Stimulated activated CD8-positive, alpha-beta memory T cell treated with anti-CD3 and anti-CD28 coated beads, Interleukin-4, amount 100 ng/mL, for 24 hours (primary cell): ENCODE data around the gene CDKN2D.

Experiments
- DNase-seq: peaks from one replicate; pipeline ENCODE4 v3.0.0-alpha.2; 2020; ENCODE audit warnings: low read depth

CDKN2D gene

DNA sequence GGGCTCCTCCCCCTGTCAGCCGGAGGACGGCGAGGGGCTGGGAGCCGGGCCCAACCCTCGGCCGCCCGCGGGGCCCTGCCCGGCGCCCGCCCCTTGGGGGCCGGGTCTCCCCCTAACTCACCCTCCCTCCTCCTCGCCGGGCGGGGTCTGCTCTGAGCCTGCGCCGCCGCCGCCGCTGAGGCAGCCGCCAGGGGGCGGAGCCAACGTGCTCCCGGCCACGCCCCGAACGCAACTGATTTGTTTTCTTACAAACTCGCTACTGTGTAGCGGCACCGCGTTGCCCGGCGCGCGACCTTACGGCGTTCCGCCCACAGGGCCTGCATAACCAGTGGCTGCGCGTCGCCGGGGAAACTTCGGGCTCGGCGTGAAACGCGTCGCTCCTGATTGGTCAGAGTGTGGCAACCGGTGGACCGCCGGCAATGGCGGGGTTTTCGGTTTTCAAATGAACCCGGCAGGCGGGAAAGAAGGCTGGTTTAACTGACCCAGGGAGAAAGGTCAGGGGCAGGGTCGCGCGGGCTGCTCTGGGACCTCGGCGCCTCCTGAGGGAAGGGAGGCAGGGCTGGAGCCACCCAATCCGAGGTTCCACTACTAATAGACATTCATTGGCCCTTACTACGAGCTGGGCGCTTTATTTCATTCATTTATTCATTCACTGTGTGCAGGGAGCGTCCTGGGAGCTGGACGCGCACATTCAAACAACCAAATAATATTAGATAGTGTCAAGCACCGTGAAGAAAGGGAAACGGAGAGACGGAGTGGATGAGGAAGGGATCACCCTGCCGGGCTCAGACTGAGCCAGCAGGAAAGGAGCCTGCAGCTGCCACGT lies at the start of gene CDKN2D:
TSS of gene CDKN2D (minus strand) at position 154 of the 826 bp plus-strand sequence. CDS start 326 bp downstream, outside the sequence.
- DNase-seq: peak; percentile 100

DNA sequence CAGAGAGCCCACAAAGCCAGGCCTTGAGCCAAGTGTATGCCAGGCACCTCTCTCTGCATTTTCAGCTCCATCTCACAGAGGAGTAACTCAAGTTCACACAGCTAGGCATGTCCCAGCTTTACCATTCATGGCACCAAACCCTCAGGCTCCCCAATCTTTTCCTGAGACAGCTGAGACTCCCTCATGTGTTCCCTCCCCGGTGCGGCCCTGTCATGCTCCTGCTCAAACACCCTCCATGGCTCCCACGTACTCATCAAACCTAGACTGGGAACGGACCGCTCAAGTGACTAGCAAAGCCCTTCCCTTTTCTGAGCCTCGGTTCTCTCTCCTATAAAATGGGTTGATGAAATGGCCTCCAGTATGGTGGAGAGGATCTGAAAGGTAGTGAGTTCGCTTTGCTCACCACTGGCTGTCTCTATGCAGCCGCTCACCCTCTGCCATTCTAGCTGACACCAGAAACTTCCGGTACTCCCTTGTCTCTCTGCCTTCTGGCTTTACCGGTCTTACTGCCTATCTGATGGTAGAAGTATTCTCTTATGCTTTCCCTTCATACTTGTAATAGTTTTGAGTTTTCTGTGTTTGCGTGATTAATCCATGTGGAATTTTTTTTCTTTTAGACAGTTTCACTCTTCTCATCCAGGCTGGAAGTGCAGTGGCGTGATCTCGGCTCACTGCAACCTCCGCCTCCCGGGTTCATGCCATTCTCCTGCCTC lies 48.8 kb upstream of the CDKN2D start:
- DNase-seq: no peak

DNA sequence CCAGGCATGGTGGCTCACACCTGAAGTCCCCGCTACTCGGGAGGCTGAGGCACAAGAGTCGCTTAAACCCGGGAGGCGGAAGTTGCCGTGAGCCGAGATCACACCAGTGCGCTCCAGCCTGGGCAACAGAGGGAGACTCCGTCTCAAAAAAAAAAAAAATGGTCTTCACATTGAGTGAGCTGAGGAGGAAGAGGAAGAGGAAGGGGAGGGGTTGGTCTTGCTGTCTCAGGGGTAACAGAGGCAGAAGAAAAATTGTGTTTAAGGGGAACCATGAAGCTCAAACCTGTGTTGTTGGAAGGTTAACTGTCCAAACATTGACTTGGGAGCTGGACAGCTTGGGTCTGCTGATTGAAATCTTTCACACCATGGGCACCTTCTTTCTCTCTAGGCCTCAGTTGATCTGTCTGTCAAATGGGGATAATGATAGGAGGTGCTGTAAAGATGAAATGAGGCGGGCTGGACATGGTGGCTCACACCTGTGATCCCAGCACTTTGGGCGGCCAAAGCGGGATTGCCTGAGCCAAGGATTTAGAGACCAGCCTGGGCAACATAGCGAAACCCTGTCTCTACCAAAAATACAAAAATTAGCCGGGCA lies 46.7 kb upstream of the CDKN2D start:
- no peak for DNase-seq

DNA sequence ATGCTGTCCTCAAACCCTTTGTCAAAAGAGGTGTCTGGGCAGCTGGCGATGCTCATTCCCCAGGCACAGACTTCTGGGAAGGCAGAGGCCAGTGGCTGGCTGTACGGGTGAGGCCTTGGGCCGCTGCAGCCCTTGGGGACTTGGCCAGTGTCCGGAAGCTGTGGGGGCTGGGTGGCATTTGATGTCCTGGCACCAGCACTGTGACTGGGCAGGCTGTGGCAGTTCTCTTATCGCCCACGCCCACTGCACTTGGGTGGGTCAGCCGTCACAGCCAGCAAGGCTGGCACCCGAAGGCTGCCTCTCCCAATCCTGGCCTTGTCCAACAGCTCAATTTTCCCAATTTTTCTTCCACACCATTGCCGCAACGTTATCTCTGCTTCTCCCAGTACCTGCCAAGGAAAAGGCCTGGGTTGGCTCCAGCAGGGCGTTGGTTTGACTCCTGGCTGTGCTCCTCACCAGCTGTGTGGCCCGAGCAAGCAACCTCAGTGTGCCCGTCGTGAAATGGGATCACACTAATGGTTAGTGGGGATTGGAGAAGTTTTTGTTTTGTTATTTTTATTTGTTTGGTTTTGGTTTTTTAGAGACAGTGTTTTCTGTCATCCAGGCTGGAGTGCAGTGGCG lies 43.8 kb upstream of the CDKN2D start:
- DNase-seq: no peak

DNA sequence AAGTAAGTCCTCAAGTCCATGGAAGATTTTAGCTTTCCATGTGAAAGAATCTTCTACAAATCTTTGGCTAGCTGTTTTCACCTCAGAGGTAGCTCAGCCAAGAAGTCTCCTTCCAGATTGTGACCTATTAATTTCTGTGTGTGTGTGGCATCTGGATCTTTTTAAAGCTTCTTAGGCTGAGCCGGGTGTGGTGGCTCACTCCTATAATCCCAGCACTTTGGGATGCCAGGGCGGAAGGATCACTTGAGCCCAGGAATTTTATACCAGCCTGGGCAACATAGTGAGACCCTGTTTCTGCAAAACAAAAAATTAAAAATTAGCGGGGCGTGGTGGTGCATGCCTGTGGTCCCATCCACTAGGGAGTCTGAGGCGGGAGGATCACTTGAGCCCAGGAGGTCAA lies 43.1 kb upstream of the CDKN2D start:
- no peak for DNase-seq

DNA sequence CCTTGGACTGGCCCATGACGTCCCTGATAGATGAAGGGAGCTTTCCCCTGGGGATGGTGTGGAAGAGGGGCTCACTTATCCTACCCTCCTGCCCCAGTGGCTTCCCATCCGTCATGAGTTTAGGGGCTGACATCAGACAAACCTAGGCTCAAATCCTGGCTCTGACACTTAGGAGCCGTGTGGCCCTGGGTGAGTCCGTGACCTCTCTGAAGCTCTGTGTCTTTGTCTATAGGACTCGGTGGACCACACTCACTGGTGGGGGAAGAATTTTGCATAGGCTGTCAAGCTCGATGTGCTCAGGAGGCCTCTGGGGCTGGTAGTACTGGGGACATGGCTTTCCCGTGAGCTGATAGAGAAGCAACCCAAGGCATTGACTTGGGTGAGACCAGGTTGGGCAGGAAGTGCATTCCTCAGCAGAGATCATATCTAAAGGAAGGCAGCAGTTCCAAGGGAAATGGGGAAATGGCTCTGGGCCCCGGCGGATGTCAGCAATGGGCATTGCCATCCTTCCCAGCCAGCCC lies 35.7 kb upstream of the CDKN2D start:
- DNase-seq: no peak

DNA sequence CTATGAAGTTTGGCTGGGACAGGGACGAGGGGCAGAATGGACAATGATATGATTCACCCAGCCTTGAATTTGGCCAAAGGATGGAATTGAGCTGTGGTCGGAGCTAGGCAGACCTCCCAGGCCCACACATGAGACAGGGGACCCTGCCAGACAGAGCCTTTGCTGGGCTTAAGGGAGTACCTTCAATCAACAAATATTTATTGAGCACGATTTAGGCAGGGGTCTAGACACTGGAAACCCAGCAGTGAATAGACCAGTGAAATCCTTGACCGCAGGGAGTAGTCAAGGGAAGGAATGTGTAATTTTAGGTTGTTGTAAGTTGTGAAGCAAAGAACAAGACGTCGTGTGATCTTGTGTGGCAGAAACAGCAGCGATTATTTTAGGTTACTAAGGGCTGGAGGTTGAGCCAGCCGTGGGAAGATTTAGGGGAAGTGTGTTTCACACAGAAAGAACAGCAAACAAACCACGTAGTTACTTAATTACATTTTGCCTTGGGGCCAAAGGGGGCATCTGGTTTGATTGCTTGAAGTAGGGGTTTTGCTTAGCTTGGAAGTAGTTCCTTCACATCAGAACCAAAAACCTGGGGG lies 35.2 kb upstream of the CDKN2D start:
- no peak for DNase-seq

DNA sequence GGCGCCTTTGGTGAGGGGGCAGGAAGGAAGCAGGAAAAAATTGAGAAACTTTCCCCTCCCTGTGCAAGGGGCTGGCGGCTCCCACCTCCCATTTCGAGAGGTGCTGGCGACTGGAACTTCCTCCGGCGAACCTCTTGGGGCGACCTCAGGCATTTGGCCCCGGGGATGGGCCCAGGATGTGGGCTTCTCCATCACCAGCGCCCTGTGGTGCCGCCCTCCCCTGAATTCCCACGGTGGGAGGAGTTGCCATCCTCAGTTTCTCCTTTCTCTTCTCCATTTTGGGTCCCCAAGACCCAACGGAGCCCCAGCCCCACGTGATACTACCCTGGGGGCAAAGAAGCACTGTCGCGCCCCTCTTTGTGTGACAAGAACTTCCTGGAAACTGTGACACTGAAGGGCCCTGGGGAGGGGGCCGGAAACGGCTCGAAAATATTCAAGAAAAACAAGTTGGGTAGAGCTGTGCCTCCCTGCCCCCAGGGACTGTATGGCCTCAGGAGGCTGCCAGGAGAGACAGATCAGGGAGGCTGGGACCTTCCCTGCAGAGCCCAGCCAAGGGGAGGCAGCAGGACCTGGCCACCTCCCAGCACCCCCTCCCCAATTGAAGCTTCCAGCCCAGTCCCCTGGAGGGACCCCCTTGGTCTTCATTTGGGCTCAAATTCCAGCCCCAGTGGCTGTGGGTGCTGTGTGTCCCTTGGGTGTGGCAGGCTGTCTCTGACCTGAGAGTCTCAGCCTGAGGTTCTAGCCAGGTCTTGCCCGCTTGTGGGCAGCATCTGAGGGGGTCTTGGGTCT lies 34.5 kb upstream of the CDKN2D start:
- peak; percentile 67 for DNase-seq

DNA sequence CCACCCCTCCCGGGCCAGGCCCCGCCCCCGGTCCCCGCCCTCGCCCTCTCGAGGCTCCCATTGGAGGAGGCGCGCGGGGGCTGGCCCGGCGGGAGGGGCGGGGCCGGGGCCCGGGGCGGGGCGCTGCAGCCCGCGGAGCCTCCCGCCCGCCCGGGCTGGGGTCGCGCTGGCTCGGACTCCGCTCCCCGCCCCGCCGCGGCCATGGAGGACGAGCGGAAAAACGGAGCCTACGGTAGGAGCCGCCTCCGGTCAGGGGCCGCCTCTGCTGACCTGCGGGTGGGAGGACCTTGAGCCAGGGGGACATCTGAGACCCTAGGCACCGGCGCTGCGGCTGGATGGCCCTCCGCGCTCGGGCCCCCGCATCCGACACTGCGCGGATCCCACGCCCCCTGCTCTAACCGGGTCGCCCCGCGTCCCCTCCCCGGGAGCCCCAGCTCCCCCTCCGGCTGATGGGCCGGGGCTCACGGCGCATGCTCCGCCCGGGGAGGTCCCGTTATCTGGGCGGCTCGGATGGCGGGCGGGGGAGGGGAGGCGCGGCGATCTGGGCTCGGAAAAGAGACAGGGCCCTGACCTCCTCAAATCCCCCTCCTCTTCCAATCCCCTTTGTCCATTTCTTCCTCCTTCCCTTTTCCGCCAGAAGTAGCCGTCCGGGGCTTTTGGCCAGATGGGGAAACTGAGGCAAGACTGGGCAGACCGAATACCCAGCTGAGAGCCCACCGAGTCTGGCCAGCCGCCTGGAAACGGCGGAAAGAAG lies 33.7 kb upstream of the CDKN2D start:
- peak; percentile 85 for DNase-seq

DNA sequence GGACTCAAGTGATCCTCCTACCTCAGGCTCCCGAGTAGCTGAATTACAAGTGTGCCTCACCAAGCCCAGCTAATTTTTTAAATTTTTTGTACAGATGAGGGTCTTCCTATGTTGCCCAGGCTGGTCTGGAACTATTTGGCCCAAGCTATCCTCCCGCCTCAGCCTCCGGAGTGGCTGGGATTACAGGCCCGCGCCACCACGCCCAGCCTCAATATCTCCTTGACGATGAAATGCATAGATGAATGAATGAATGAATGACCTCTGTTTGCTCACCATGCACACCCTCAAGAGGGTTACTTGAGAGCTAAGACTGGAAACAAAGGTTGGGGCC lies 33.2 kb upstream of the CDKN2D start:
- DNase-seq: no peak

DNA sequence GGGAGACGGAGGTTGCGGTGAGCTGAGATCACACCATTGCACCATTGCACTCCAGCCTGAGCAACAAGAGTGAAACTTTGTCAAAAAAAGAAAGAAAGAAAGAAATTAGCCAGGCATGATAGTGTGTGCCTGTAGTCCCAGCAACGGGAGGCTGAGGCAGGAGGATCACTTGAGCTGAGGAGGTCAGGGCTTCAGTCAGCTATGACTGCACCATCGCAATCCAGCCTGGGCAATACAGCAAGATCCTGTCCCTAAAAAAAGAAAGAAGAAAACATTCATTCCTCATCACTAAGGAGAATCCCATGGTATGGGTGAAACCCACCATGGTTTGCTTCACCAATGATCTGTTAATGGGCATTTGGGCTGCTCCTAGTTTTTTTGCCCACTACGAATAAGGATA lies 31.4 kb upstream of the CDKN2D start:
- DNase-seq: no peak

DNA sequence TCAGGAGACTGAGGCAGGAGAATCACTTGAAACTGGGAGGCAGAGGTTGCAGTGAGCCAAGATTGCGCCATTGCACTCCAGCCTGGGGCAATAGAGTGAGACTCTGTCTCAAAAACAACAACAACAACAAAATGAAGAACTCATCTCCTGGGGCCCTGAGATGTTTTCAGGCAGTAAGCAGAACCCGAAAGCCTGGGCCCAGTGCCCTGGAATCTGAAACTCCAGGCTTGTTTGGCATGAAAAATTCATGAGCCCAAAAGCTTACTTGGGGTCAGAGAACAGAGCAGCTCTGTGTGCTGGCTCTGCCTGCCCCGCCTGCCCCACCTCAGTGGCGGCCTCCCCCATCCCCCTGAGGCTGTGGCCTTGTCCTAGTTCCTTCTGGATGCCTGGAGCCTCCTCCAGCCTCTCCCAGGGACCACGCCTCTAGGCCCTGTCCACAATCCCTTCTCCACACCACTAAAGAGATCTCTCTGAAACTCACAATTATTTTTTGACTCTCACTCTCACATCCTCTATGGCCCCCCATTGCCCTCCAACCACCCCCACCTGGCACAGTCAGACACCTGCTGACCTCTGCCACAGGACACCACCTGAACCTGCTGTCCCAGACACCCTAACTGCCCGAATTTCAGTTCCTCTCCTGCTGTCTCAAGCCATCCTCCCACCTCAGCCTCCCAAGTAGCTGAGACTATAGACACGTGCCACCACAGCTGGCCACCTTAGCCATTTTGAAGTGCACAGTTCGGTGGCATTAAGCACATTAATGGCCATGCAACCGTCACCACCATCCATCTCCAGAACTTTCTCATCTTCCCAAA lies 25.2 kb upstream of the CDKN2D start:
- no peak for DNase-seq

DNA sequence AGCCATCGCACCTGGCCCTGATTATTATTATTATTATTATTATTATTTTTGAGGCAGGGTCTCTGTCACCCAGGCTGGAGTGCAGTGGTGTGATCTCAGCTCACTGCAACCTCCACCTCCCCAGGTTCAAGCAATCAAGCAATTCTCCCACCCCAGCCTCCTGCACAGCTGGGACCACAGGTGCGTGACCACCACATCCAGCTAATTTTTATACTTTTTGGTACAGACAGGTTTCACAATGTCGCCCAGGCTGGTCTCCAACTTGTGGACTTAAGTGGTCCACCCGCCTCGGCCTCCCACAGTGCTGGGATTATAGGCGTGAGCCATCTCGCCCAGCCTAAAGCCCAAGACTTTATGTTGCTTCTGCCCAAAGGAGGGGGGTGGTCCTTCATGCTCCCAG lies 24.4 kb upstream of the CDKN2D start:
- no peak for DNase-seq

DNA sequence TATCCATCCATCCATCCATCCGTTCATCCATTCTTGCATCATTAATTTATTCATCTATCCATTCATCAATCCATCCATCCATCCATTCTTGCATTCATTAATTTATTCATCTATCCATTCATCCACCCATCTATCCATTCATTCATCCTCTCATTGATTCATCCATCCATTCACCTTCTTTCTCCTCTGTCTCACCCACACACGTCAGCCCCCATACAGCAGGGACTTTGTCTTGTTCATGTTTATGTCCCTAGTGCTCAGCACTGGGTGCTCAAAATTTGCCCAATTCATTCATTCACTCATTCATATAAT lies 19.0 kb upstream of the CDKN2D start:
- DNase-seq: no peak

DNA sequence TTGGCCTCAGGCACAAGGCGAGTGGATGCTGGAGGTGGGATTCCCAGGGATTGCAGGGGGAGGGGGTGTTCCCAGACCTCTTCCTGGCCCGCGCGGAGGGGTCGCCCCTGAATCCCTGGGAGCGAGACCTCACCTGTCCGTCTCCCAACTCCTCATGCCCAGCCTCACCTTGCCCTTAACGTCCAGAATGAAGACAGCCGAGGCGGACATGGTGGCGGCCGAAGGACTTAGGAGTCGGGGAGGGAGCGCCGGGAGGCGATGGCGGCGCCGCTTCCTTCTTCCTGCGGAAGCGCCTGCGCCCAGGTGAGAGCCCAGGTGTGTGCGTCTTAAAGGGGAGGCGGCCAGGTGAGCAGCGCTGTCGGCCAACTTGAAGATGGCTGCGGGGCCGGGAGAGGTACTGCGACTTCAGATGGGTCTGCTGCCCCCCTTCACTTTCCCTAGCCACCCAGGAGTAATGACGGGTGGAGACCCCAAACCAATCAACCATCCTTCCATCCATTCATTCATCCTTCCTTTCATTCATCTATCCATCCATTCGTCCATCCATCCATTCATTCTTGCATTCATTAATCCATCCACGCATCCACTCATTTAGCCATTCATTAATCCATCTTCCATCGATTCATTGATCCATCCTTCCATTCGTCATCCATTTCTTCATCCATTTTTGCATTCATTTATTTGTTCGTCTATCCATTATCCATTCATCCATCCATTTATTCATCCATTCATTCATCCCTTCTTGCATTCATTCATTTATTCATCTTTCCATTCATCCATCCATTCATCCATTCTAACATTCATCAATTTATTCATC lies 18.5 kb upstream of the CDKN2D start, which contains the start of gene AP1M2:
TSS of gene AP1M2 (minus strand) at position 291 of the 817 bp plus-strand sequence. CDS start at position 210, 81 bp downstream.
- no peak for DNase-seq

DNA sequence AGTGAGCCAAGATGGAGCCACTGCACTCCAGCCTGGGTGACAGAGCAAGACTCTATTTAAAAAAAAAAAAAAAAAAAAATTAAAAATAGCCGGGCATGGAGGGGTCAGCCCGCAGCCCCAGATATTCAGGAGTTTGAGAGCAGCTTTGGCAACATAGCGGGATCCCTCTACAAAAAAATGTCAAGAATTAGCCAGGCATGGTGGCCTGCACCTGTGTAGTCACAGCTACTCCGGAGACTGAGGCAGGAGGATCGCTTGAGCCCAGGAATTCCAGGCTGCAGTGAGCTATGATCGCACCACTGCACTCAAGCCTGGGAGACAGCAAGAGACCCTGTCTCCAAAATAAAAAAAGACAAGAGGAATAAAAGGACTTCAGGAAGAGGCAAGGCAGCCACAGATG lies 17.6 kb upstream of the CDKN2D start:
- no peak for DNase-seq

DNA sequence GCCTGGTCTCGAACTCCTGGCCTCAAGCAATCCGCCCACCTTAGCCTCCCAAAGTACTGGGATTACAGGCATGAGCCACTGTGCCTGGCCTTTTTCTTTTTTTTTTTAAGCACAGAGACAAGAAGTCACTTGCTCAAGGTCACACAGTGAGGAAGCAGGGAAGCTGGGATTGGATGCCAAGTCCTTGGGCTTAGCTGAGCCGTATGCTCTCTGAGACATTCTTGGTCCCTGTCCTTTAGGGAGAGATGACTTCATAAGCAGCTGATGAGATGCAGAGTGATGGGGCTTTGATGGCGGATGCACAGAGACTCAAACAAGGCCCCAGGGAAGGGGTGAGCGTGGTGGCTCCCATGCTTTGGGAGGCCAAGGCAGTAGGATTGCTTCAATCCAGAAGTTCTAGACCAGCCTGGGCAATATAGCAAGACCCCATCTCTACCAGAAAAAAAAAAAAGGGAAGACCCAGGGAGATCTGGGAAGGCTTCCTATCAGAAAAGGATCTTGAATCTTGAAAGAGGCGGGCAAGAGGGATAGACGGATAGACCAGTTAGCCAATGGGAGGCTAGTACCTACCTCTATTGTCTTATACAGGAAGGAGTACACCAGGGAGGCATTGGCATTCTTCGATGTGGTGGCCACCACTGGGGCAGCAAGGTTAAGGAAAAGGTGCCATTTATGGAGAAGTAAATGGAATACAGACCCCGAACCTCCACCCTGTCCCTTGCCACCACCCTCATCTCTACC lies 14.4 kb upstream of the CDKN2D start:
- DNase-seq: no peak

DNA sequence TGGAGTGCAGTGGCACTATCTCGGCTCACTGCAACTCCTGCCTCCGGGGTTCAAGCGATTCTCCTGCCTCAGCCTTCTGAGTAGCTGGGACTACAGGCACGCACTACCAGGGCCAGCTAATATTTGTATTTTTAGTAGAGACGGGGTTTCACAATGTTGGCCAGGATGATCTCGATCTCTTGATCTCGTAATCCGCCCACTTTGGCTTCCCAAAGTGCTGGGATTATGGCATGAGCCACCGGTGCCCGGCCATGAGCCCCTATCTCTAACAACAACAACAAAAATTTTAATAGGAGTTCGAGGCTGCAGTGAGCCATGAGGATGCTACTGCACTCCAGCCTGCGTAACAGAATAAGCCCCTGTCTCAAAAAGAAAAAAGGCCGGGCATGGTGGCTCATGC lies 13.3 kb upstream of the CDKN2D start:
- no peak for DNase-seq
